ENCODE data around the gene ZW10.

ZW10 gene

DNA sequence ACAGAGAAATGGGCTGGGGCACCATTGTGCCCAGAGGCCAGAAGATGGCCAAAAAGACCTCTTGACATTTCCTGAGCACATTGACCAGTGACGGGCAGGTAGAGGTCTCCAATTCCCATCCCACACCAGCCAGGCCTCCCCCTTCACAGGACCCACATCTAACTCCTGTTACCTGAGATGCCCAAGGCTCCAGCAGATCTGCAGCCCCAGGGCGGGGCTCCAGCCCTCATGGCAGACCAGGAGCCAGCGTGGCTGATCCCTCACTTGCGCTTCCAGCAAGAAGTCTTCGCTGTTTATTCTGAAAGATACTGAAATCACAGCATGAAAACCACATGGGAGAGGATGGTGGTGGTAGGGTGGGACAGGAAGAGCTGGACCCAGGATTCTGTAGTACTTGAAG lies 76.4 kb downstream of the ZW10 start:
- no peak for DNase-seq (ENCODE audit: low spot score)

DNA sequence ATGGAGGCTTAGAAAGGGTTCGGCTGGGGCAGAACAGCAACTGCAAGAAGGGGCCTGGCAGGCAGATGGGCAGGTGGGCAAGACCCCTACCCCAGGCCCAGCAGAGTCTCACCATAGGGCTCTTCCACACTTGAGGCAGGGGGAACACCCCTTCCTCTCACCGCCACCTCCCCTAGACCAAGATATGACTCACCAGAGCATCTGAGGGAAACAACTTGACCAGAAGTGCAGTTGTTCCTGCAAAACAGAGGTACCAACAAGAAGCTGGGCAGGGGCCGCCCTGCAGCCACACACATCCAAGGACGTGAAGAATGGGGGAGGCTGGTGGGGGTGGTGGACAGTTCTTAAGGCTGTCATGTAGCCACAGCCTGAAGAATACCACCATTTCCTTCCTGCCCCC lies 78.3 kb downstream of the ZW10 start:
- DNase-seq (ENCODE audit: low spot score): no peak

DNA sequence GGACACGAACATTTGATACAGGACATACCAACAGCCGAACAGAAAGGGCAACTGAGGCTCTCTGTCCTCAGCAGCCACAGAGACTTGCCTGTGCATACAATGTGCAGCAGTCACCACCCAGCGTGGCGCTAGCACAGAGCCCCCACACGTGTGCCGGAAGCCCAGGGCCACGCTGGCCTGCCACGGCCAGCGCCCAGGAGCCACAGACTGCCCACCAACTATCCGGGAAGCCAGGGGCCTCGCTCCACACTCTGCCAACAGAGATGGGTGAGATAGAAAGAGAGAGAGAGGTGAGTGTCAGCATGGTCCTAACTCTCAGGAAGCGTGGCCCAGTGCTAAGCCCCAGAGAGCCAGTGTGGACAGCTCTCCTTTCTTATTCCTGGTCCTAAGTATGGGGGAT lies 79.1 kb downstream of the ZW10 start:
- DNase-seq (ENCODE audit: low spot score): no peak

DNA sequence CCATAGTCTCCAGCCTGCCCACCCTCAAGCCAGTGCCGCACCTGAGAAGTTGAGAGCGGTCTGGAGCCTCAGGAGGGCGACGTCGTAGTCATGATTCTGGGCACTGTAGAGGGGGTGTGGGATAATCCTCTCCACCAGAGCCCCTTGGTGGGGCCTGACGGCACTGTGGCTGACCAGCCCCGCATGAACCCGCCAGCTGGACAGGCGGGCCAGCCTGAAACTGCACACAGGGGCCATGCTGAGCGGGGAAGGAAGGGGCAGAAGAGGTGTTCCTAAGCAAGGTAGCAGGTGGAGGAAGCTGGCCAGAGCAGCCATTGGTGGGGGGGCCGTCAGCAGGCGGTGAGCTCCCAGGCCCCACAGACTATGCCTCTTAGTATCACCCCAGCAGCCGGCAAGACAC lies 80.5 kb downstream of the ZW10 start:
- DNase-seq (ENCODE audit: low spot score): no peak

DNA sequence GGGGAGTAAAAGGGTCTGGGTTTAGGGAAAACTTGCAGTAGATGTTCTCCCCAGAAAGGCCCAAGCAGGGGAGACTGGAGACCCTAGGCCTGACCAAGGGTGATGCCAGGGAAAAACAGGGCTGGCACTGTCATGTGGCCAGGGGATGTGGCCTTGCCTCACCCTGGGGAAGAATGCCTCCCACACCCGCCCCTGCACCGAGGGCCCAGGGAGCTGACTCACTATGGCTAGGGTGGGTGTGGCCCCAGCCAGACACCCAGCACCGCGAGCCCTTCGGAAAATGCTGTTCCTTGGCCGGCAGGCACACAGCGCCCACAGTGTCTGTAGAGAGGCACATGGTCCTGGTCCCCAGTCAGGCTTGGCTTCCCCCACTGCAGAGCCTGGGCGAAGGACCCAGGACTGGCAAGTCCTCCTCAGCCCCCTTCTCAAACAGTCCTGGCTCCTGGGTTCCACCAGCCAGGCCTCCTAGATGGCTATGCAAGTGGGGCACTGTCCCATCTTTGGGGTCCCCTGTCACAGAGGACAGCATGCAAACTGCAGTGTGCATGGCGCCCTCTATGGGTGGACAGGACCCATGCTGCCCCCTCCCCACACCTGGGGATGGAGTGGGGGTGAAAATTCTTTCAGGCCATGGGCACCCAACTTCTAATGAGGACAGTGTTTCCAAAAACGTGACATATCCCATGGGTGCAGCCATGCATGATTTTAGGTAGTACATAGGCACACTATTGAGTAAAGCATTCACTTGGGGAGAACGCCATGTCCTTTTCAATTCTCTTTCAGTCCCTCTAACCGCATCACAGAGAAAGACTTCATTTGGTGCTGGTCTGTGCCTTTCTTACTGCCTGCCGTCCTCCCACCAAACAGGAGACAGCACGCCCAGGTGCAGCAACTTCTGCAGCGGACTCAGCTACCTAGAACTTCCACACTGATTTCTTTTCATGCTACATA lies 82.6 kb downstream of the ZW10 start:
- DNase-seq (ENCODE audit: low spot score): no peak

DNA sequence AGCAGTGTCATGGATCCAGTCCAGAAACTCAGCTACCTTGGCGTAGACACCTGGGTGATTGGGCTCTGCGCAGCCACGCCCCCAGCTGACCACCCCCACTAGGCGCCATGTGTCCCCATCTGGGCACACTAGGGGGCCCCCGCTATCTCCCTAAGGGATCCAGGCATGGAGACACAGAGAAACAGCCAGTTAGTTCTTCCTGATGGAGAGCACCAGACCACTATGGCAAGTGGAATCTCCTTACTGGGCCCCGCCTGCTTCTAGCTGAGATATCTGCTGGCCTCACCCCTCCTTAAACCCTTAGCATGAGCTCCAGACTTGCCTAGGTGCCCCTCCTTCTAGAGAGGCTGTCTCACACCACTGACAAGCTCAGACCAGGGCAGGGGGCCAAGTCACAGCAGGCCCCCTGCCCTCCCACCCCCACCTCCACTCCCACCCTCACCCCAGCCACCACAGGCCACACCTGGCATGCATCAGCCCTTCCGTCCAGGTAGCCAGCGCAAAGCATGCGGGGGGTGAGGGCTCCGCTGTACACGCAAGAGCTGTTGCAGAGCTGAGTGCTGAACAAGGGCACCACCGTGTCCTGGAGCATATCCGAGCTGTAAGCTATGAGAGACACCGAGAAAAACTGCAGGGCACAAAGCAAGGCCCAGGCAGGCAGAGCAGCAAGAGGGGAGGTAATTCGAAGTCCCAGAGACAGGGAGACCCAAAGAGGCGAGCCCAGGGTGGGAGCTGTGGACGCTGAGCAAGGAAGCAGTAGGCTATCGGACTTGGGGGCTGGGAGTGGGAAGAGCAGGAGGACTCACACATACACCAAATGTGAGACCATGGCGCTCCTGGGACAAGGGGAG lies 83.5 kb downstream of the ZW10 start:
- DNase-seq (ENCODE audit: low spot score): no peak

DNA sequence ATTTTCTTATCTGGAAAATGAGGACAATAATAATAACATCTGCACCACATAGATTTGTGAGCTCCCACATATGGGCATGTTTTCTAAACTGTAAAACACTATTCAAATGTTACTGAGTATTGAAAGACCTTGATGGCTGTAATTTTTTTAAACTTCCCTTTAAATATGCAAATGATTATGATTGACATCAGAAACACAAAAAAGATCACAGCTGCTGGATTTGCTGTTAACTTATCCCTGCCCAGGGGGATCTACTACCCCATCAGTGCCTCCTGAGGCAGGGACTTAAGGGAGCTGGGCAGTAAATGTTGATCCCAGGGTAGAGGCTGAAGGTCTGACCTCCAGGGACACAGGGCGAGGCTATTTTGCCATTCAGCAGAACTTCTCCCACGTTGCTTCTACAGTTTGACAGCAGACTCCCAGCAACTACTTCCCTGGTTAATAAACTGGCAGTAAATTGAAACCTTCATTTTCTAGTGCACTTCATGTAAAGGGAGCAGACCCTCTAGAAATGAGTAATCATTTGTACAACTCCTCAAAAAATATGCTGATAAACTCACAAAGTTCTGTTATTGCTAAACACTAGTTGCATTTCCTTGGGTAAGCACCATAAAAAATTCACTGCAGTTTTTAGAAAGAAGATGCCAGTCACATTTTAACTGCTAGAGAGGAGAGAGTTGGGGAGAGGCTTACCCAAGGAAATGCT lies 87.7 kb downstream of the ZW10 start:
- no peak for DNase-seq (ENCODE audit: low spot score)

DNA sequence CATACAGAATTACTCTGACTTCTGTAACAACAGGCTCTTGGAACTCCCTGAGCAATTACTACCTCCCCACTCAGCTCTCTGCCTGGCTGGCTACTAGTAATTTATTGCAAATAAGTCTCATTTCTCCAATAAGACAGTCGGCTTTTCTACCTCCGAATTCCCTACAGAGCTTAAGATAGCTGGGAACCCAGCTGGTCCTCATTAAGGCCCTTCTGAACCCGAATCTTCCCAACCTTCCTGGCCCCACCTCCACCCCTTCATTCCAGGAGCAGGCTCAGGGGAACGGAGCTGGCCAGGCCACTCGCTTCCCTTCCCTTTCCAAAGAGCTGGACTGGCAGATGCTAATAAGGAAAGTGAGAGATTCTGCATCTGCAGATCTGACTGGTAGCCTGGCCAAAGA lies 89.0 kb downstream of the ZW10 start:
- no peak for DNase-seq (ENCODE audit: low spot score)

DNA sequence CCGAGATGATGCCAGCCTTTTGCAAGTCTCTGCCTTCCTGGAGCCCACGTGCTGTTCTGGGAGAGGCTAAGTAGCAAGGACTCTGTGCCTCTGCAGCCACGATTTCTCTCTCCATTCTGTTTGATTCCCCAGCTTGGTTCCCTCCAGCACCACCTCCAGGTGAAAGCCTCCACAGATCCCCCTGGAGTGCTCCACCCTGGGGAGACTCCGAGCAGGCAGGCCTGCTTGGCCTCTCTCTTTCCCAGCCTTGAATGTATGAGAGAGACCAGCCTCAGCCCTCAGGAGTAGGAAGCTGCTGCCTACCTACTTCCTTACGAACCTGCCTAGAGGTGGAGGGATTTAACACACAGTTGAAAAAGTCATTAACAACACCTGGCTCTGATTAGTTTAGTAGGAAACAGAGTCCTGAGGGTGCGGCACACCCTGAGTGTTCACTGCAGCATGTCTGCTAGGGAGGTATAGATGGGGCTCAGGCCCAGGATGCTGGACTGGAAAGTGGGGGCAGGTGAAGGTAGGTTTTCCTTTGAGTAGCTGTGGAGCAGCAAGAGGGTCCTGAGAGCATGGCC lies 89.9 kb downstream of the ZW10 start:
- no peak for DNase-seq (ENCODE audit: low spot score)

Measured in CD4-positive, alpha-beta T cell treated with Interleukin-2 at 100 ng/mL for 4 hours (primary cell).